ENCODE data around the gene PAPOLB.

The PAPOLB gene

GRCh38 chr7:4817178-4817901 lies 44.5 kb downstream of the PAPOLB start:
- no peak for FAIRE-seq
- TF ChIP-seq POLR2A (IDR thresholded peaks at IDR 0.05; ENCODE audit: low read depth, low read length) = no peak
- DNase-seq (ENCODE audit: insufficient read length, low spot score) = no peak

GRCh38 chr7:4816419-4817080 lies 45.3 kb downstream of the PAPOLB start:
- TF ChIP-seq POLR2A (IDR thresholded peaks at IDR 0.05; ENCODE audit: low read depth, low read length) = no peak
- FAIRE-seq (no peak), DNase-seq (ENCODE audit: insufficient read length, low spot score) (no peak)

DNA sequence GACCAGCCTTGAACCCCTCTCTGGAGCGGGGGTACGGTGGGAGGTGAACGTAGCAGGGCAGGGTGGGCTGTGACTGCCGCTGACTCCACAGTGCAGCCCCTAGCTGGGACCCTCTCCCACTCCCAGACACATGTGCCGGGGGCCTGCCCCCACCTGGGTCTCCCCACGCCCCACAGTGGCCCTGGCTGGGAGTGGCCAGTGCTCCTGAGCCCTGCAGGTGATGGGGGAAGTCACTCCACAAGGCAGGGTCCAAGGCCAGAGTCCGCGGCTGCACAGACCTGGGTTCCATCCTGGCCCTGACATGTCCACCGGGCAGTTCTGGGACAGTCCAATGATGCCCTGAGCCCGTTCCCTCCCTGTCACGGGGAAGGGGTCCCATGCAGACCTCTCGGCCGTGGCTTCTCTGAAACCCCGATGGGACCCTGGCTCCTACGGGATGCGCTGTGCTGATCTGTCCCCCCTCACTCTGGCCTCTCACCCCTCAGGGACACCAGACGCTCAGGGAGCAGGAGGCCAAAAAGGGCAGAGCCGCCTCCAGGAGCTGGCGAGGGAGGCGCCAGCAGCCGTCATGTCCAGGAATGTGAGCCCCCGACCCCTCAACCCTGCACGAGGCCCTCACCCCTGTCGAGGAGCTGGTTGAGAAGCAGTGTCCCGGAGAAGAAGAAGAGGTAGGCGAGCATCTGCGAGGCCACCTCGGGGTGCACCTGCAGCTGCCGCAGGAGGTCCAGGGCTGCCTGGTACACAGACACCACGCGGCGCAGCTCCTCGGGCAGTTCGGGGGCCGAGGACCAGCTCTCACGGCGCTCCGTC lies 46.0 kb downstream of the PAPOLB start:
- FAIRE-seq (no peak), DNase-seq (ENCODE audit: insufficient read length, low spot score) (no peak)
- TF ChIP-seq POLR2A (IDR thresholded peaks at IDR 0.05; ENCODE audit: low read depth, low read length) = no peak

DNA sequence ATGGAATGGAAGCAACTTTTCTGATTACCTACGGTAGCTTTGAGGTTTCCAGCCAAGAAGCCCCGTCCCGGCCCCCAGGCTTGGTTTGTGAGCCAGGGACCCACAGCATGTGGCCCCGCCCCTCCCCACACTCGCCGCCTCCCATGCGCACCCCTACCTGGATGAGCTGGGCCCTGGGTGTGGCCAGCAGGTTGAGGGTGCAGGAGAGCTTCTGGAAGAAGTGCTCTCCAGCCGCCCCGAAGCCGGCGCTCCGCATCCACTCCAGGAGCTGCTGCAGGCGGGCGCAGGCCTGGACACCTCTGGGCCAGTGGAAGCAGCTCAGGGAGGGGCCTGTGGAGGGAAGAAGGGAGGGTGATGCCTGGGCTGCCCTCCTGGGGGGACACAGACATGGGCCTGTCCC lies 46.7 kb downstream of the PAPOLB start:
- DNase-seq (ENCODE audit: insufficient read length, low spot score) (no peak), FAIRE-seq (no peak)
- no peak for TF ChIP-seq POLR2A (IDR thresholded peaks at IDR 0.05; ENCODE audit: low read depth, low read length)

- TF ChIP-seq POLR2A (IDR thresholded peaks at IDR 0.05; ENCODE audit: low read depth, low read length) = no peak
- no peak for FAIRE-seq
- no peak for DNase-seq (ENCODE audit: insufficient read length, low spot score)
These were observed 47.4 kb downstream of the PAPOLB start for GRCh38 chr7:4814433-4814832.

GRCh38 chr7:4809666-4810065 lies 52.2 kb downstream of the PAPOLB start:
- no peak for FAIRE-seq
- DNase-seq (ENCODE audit: insufficient read length, low spot score) = no peak
- TF ChIP-seq POLR2A (IDR thresholded peaks at IDR 0.05; ENCODE audit: low read depth, low read length) = no peak

GRCh38 chr7:4809091-4809591 lies 52.7 kb downstream of the PAPOLB start:
- no peak for FAIRE-seq
- TF ChIP-seq POLR2A (IDR thresholded peaks at IDR 0.05; ENCODE audit: low read depth, low read length) = no peak
- no peak for DNase-seq (ENCODE audit: insufficient read length, low spot score)

- DNase-seq (ENCODE audit: insufficient read length, low spot score) = no peak
- FAIRE-seq = no peak
- TF ChIP-seq POLR2A (IDR thresholded peaks at IDR 0.05; ENCODE audit: low read depth, low read length) = no peak
These were observed 53.3 kb downstream of the PAPOLB start for GRCh38 chr7:4808565-4808964.

DNA sequence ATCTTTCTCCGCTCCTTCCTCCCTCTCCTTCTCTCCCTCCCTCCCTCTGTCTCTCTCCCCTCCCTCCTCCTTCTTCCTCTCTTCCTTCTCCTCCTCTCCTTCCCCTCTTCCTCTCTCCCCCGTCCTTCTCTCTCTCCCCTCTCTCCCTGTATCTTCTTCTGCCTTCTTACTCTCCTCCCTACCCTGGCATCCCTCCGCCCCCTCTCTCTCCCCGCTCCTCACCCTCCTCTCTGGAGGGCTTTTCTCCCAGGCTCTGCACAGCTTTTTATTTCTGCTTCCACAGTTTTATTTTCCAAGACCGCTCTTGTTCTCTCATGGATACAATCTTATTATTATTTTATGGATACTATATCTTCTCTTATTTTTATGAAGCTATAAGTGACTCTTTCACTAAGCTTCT lies 53.8 kb downstream of the PAPOLB start:
- TF ChIP-seq POLR2A (IDR thresholded peaks at IDR 0.05; ENCODE audit: low read depth, low read length) = no peak
- FAIRE-seq = no peak
- no peak for DNase-seq (ENCODE audit: insufficient read length, low spot score)
